IPS-18a (cell line): ENCODE measurements around the gene RPS21.

Experiments used
- H3K27ac ChIP-seq: one replicate; pipeline ENCODE4 v1.5.1; 2013; ENCODE audit warnings: low read length
- H3K27me3 ChIP-seq: one replicate; pipeline ENCODE4 v1.6.1; 2013; ENCODE audit warnings: mild to moderate bottlenecking, low read length; ENCODE audit not compliant: control insufficient read depth, insufficient read depth
- H3K36me3 ChIP-seq: one replicate; pipeline ENCODE4 v1.6.1; 2013; ENCODE audit warnings: low read depth, low read length; ENCODE audit not compliant: control insufficient read depth
- H3K4me1 ChIP-seq: one replicate; pipeline ENCODE4 v1.6.1; 2013; ENCODE audit warnings: low read depth, low read length; ENCODE audit not compliant: control insufficient read depth
- H3K4me3 ChIP-seq: one replicate; pipeline ENCODE4 v1.5.1; 2013; ENCODE audit warnings: low read length
- H3K9ac ChIP-seq: one replicate; pipeline ENCODE4 v1.6.1; 2013; ENCODE audit warnings: mild to moderate bottlenecking, low read length, moderate library complexity
- H3K9me3 ChIP-seq: one replicate; pipeline ENCODE4 v1.6.1; 2013; ENCODE audit warnings: low read depth, low read length; ENCODE audit not compliant: control insufficient read depth

The RPS21 gene

GRCh38 chr20:62407221-62407992 is 20.5 kb downstream of the RPS21 start, which contains the start of gene CABLES2:
CABLES2 (minus strand) TSS chr20:62407285; CDS start chr20:62407276, 9 bp downstream.
- H3K4me1 ChIP-seq, result peaks cover 9% of the 10 kb centered on the region
- H3K9ac ChIP-seq, result no peak within 1 kb of the TSS
- no peaks in the 10 kb centered on the region for H3K36me3 ChIP-seq
- H3K27me3 ChIP-seq, result peaks cover 21% of the 10 kb centered on the region
- H3K9me3 ChIP-seq, result no peaks in the 10 kb centered on the region
- peak within 1 kb of the TSS; percentile 63 for H3K4me3 ChIP-seq
- H3K27ac ChIP-seq, result no peak within 1 kb of the TSS

GRCh38 chr20:62408055-62408454 is 21.2 kb downstream of the RPS21 start:
- H3K9me3 ChIP-seq, result no peaks in the 10 kb centered on the region
- H3K36me3 ChIP-seq, result no peaks in the 10 kb centered on the region
- no peak overlapping the region for H3K27ac ChIP-seq
- no peak overlapping the region for H3K9ac ChIP-seq
- H3K27me3 ChIP-seq, result peaks cover 21% of the 10 kb centered on the region
- no peak overlapping the region for H3K4me3 ChIP-seq
- peaks cover 9% of the 10 kb centered on the region for H3K4me1 ChIP-seq

GRCh38 chr20:62408640-62409039 is 21.7 kb downstream of the RPS21 start:
- H3K27ac ChIP-seq, result no peak overlapping the region
- H3K27me3 ChIP-seq, result peaks cover 21% of the 10 kb centered on the region
- H3K9me3 ChIP-seq, result no peaks in the 10 kb centered on the region
- H3K4me1 ChIP-seq, result peaks cover 9% of the 10 kb centered on the region
- H3K36me3 ChIP-seq, result no peaks in the 10 kb centered on the region
- no peak overlapping the region for H3K9ac ChIP-seq
- H3K4me3 ChIP-seq, result no peak overlapping the region

GRCh38 chr20:62409086-62409853 is 22.4 kb downstream of the RPS21 start:
- no peaks in the 10 kb centered on the region for H3K36me3 ChIP-seq
- peaks cover 9% of the 10 kb centered on the region for H3K4me1 ChIP-seq
- no peak overlapping the region for H3K27ac ChIP-seq
- no peaks in the 10 kb centered on the region for H3K9me3 ChIP-seq
- no peak overlapping the region for H3K4me3 ChIP-seq
- peaks cover 21% of the 10 kb centered on the region for H3K27me3 ChIP-seq
- no peak overlapping the region for H3K9ac ChIP-seq

GRCh38 chr20:62409931-62410745 is 23.2 kb downstream of the RPS21 start:
- H3K27me3 ChIP-seq, result peaks cover 21% of the 10 kb centered on the region
- H3K9ac ChIP-seq, result no peak overlapping the region
- peaks cover 9% of the 10 kb centered on the region for H3K4me1 ChIP-seq
- H3K4me3 ChIP-seq, result peak overlapping the region; percentile 16
- no peaks in the 10 kb centered on the region for H3K9me3 ChIP-seq
- H3K36me3 ChIP-seq, result no peaks in the 10 kb centered on the region
- H3K27ac ChIP-seq, result no peak overlapping the region

- no peaks in the 10 kb centered on the region for H3K9me3 ChIP-seq
- peaks cover 9% of the 10 kb centered on the region for H3K4me1 ChIP-seq
- H3K36me3 ChIP-seq, result no peaks in the 10 kb centered on the region
- no peak overlapping the region for H3K9ac ChIP-seq
- H3K4me3 ChIP-seq, result peak overlapping the region; percentile 16
- H3K27ac ChIP-seq, result no peak overlapping the region
- peaks cover 21% of the 10 kb centered on the region for H3K27me3 ChIP-seq
Observed at GRCh38 chr20:62410746-62411478, 24.0 kb downstream of the RPS21 start.

GRCh38 chr20:62411479-62412193 is 24.7 kb downstream of the RPS21 start:
- Histone ChIP-seq H3K9ac (no peak overlapping the region), H3K4me1 (peaks cover 4% of the 10 kb centered on the region), H3K4me3 (no peak overlapping the region), H3K9me3 (no peaks in the 10 kb centered on the region), H3K27ac (no peak overlapping the region), H3K36me3 (no peaks in the 10 kb centered on the region), H3K27me3 (peaks cover 21% of the 10 kb centered on the region)

GRCh38 chr20:62412194-62413024 is 25.5 kb downstream of the RPS21 start:
- peaks cover 21% of the 10 kb centered on the region for H3K27me3 ChIP-seq
- peaks cover 4% of the 10 kb centered on the region for H3K4me1 ChIP-seq

GRCh38 chr20:62413025-62413570 is 26.2 kb downstream of the RPS21 start:
- no peak overlapping the region for H3K27ac ChIP-seq
- H3K27me3 ChIP-seq, result peaks cover 16% of the 10 kb centered on the region
- H3K9me3 ChIP-seq, result no peaks in the 10 kb centered on the region
- H3K36me3 ChIP-seq, result no peaks in the 10 kb centered on the region
- no peak overlapping the region for H3K9ac ChIP-seq
- H3K4me3 ChIP-seq, result no peak overlapping the region
- peaks cover 4% of the 10 kb centered on the region for H3K4me1 ChIP-seq

More at GRCh38 chr20:62412194-62413024, 25.5 kb downstream of the RPS21 start:
- H3K4me3 ChIP-seq, result no peak overlapping the region
- no peaks in the 10 kb centered on the region for H3K36me3 ChIP-seq
- no peak overlapping the region for H3K9ac ChIP-seq
- H3K27ac ChIP-seq, result no peak overlapping the region
- H3K9me3 ChIP-seq, result no peaks in the 10 kb centered on the region
